T-cell (primary cell): ENCODE results near the gene KIRREL1. TPM values are rescaled to one million over a fixed set of nuclear protein-coding genes. Genes with fewer than 3 reads are reported as not detected.

Experiments
- ATAC-seq, 4 experiments: fragments of 200-7000 bp in 3 of 4; fragments of 150-1000 bp in 1 of 4; cut with Tn5 transposase; replicated peaks in 1 of 4; 1 replicate in 3 of 4; 2 replicates in 1 of 4; pipeline ENCODE4 v1.10.0; 2021; ENCODE audit warnings: moderate library complexity in 3 of 4, mild to moderate bottlenecking in 2 of 4, moderate number of reproducible peaks in 1 of 4
- CTCF ChIA-PET, 2 donors: fragments of 300-600 bp; sonication (Branson Sonifier 250); formaldehyde crosslinking; loops; one replicate each; lab custom pipeline; 2022; ENCODE audit warnings: antibody characterized with exemption in 2 of 2; lab: Charles Lee
- POLR2A ChIA-PET, 2 donors: fragments of 300-600 bp; sonication (Branson Sonifier 250); formaldehyde crosslinking; loops; one replicate each; lab custom pipeline; 2022; ENCODE audit warnings: antibody characterized with exemption in 2 of 2; lab: Charles Lee
- DNase-seq, 35 experiments: peaks; one replicate each; pipeline versions ENCODE4 v3.0.0 to v3.0.0-alpha.2; 2013 to 2023
- H3K27ac ChIP-seq: one replicate; pipeline ENCODE4 v1.5.1; 2013; ENCODE audit warnings: low read length
- H3K27me3 ChIP-seq, 2 experiments: replicated peaks in 1 of 2; 1 replicate in 1 of 2; 2 replicates in 1 of 2; pipeline versions ENCODE4 v1.6.1 to v1.7.0; 2013; ENCODE audit warnings: low read length in 1 of 2, mixed read lengths in 1 of 2; ENCODE audit not compliant: control insufficient read depth in 2 of 2, insufficient read depth in 2 of 2; ENCODE audit errors: extremely low read depth in 1 of 2
- H3K36me3 ChIP-seq, 2 donors: 1 replicate in 1 of 2; 2 replicates in 1 of 2; pipeline versions ENCODE4 v1.6.1 to v1.7.0; 2013; ENCODE audit warnings: low read length in 1 of 2; ENCODE audit not compliant: control insufficient read depth in 2 of 2, insufficient read depth in 1 of 2; ENCODE audit errors: extremely low read depth in 1 of 2
- H3K4me1 ChIP-seq, 2 experiments: 1 replicate in 1 of 2; 2 replicates in 1 of 2; pipeline versions ENCODE4 v1.6.1 to v1.7.0; 2013; ENCODE audit warnings: low read length in 2 of 2, mixed read lengths in 1 of 2; ENCODE audit not compliant: insufficient read depth in 2 of 2, control insufficient read depth in 1 of 2; ENCODE audit errors: extremely low read depth in 1 of 2
- H3K4me3 ChIP-seq, 2 donors: 1 replicate in 1 of 2; 2 replicates in 1 of 2; pipeline versions ENCODE4 v1.5.1 to v1.7.0; 2013; ENCODE audit warnings: mild to moderate bottlenecking in 2 of 2, low read length in 1 of 2, moderate library complexity in 1 of 2; ENCODE audit not compliant: control insufficient read depth in 1 of 2; ENCODE audit errors: extremely low read depth in 1 of 2
- H3K9me3 ChIP-seq: 2 replicates; pipeline ENCODE4 v1.7.0; 2013
- H3K27ac Mint-ChIP-seq, 2 donors: one replicate each; pipeline ENCODE4 v1.8.0; 2020 to 2021; ENCODE audit warnings: mild to moderate bottlenecking in 2 of 2, mixed read lengths in 2 of 2
- H3K27me3 Mint-ChIP-seq, 2 donors: one replicate each; pipeline ENCODE4 v1.8.0; 2021 to 2022; ENCODE audit warnings: mixed read lengths in 2 of 2
- H3K36me3 Mint-ChIP-seq: one replicate; pipeline ENCODE4 v1.8.0; 2021; ENCODE audit warnings: mixed read lengths
- H3K4me1 Mint-ChIP-seq, 3 donors: one replicate each; pipeline ENCODE4 v1.8.0; 2020 to 2022; ENCODE audit warnings: mixed read lengths in 3 of 3, mild to moderate bottlenecking in 1 of 3
- H3K4me3 Mint-ChIP-seq, 3 donors: one replicate each; pipeline ENCODE4 v1.8.0; 2020 to 2022; ENCODE audit warnings: mild to moderate bottlenecking in 3 of 3, mixed read lengths in 3 of 3, moderate library complexity in 3 of 3
- H3K9me3 Mint-ChIP-seq, 3 donors: one replicate each; pipeline ENCODE4 v1.8.0; 2020 to 2022; ENCODE audit warnings: mixed read lengths in 3 of 3
- WGBS: methylation state at CpG from one replicate; pipeline ENCODE4 v1.1.5; 2013; ENCODE audit warnings: missing lambda C conversion rate; ENCODE audit not compliant: insufficient coverage; 5-methylcytosine and 5-hydroxymethylcytosine counted together
- total RNA-seq, 35 experiments: library from RNA in 6 of 35; stranded (reverse) in 6 of 35; fragments of 120-200 nt in 1 of 35; gene quantifications; one replicate each; pipeline versions ENCODE4 v1.2.1 to v1.2.4 and lab custom pipeline; 2013 to 2026

Gene KIRREL1
- total RNA-seq, 5 donors from 2014 or later (not counting 1 experiment from before 2014, with no cell fraction given) = 0.16 to 0.20 (median 0.19) TPM; not detected in 2

- Mint-ChIP-seq H3K4me3 (peak overlapping the region; percentile 76 to 90 (median 80)), H3K9me3 (no peaks in the 10 kb centered on the region), H3K36me3 (no peaks in the 10 kb centered on the region), H3K4me1 (peaks cover 21 to 24% (median 22%) of the 10 kb centered on the region in 3 donors), H3K27ac (peak overlapping the region in 1 of 2 donors; percentile 50), H3K27me3 (peaks cover 48 to 60% of the 10 kb centered on the region in 2 donors)
- DNase-seq = no peak
- ChIA-PET POLR2A (no interaction called here), CTCF (interaction anchor here (0.6 to 1.0 kb wide), 3 partner anchors 11 to 20 kb away, joined by 3 to 4 read pairs (median 3); no protein-coding TSS in a partner anchor)
- no peak for ATAC-seq
- Histone ChIP-seq H3K4me1 (peaks cover 0 to 13% of the 10 kb centered on the region in 2 experiments), H3K9me3 (no peaks in the 10 kb centered on the region), H3K36me3 (no peaks in the 10 kb centered on the region), H3K27ac (no peak overlapping the region), H3K27me3 (peaks cover 5 to 46% of the 10 kb centered on the region in 2 experiments), H3K4me3 (peak overlapping the region in 1 of 2 donors; percentile 85)
- 35% methylated on average over 5 of the region's 8 CpGs for WGBS
These were observed 120.3 kb downstream of the KIRREL1 start for GRCh38 chr1:158113759-158114127.

GRCh38 chr1:158115126-158115525, 121.7 kb downstream of the KIRREL1 start:
- no peak overlapping the region for H3K4me3 ChIP-seq
- Mint-ChIP-seq H3K4me3 (no peak overlapping the region), H3K27me3 (peaks cover 53 to 66% of the 10 kb centered on the region in 2 donors), H3K4me1 (peaks cover 21 to 24% (median 22%) of the 10 kb centered on the region in 3 donors), H3K27ac (no peak overlapping the region), H3K9me3 (no peaks in the 10 kb centered on the region), H3K36me3 (no peaks in the 10 kb centered on the region)
- ATAC-seq (no peak), DNase-seq (no peak)
- WGBS = 73% methylated on average over 1 of the region's 4 CpGs
- CTCF ChIA-PET = interaction anchor here (0.5 to 1.1 kb wide), 3 partner anchors 9 to 149 kb away, joined by 3 to 4 read pairs (median 3); no protein-coding TSS in a partner anchor
- H3K36me3 ChIP-seq = no peaks in the 10 kb centered on the region
- POLR2A ChIA-PET = no interaction called here
- H3K27ac ChIP-seq = no peak overlapping the region
- peaks cover 5 to 55% of the 10 kb centered on the region in 2 experiments for H3K27me3 ChIP-seq
- H3K4me1 ChIP-seq = peaks cover 0 to 13% of the 10 kb centered on the region in 2 experiments
- H3K9me3 ChIP-seq = no peaks in the 10 kb centered on the region

- H3K4me3 ChIP-seq = no peak overlapping the region
- POLR2A ChIA-PET = no interaction called here
- H3K4me1 ChIP-seq = peaks cover 0 to 13% of the 10 kb centered on the region in 2 experiments
- Mint-ChIP-seq H3K36me3 (no peaks in the 10 kb centered on the region), H3K27ac (no peak overlapping the region), H3K9me3 (no peaks in the 10 kb centered on the region), H3K4me1 (peaks cover 21 to 24% (median 22%) of the 10 kb centered on the region in 3 donors), H3K4me3 (no peak overlapping the region), H3K27me3 (peaks cover 53 to 78% of the 10 kb centered on the region in 2 donors)
- CTCF ChIA-PET = interaction anchor here (0.6 to 1.6 kb wide), 6 partner anchors 9 to 87 kb away, joined by 3 to 12 read pairs (median 4); no protein-coding TSS in a partner anchor
- H3K27ac ChIP-seq = no peak overlapping the region
- H3K9me3 ChIP-seq = no peaks in the 10 kb centered on the region
- ATAC-seq = no peak
- DNase-seq = no peak
- H3K36me3 ChIP-seq = no peaks in the 10 kb centered on the region
- 87% methylated on average over 4 of the region's 10 CpGs for WGBS
- H3K27me3 ChIP-seq = peaks cover 5 to 58% of the 10 kb centered on the region in 2 experiments
These were observed 123.1 kb downstream of the KIRREL1 start for GRCh38 chr1:158116311-158117167.

- Mint-ChIP-seq H3K9me3 (no peaks in the 10 kb centered on the region), H3K27me3 (peaks cover 50 to 72% of the 10 kb centered on the region in 2 donors), H3K4me3 (peak overlapping the region; percentile 53 to 68 (median 57)), H3K27ac (no peak overlapping the region), H3K4me1 (peaks cover 17 to 20% (median 18%) of the 10 kb centered on the region in 3 donors), H3K36me3 (no peaks in the 10 kb centered on the region)
- Histone ChIP-seq H3K4me3 (peak overlapping the region in 1 of 2 donors; percentile 42), H3K9me3 (no peaks in the 10 kb centered on the region), H3K27me3 (peaks cover 0 to 57% of the 10 kb centered on the region in 2 experiments), H3K27ac (no peak overlapping the region), H3K36me3 (no peaks in the 10 kb centered on the region), H3K4me1 (peaks cover 0 to 13% of the 10 kb centered on the region in 2 experiments)
- ChIA-PET CTCF (interaction anchor here (0.6 to 1.2 kb wide), 6 partner anchors 10 to 147 kb away, joined by 3 to 8 read pairs (median 5); a partner anchor contains a TSS), POLR2A (no interaction called here)
- ATAC-seq = peak; percentile 69 to 79 (median 73)
- 5% methylated on average over 7 of the region's 22 CpGs for whole genome bisulfite sequencing
- DNase-seq = peak in 31 of 35 experiments; percentile 4 to 65 (median 34)
These were observed 124.6 kb downstream of the KIRREL1 start for GRCh38 chr1:158117854-158118704.

- POLR2A ChIA-PET = no interaction called here
- peaks cover 14 to 17% (median 14%) of the 10 kb centered on the region in 3 donors for H3K4me1 Mint-ChIP-seq
- H3K27me3 Mint-ChIP-seq = peaks cover 47 to 74% of the 10 kb centered on the region in 2 donors
These were observed 125.4 kb downstream of the KIRREL1 start for GRCh38 chr1:158118713-158119402.

More at GRCh38 chr1:158118713-158119402, 125.4 kb downstream of the KIRREL1 start:
- CTCF ChIA-PET = interaction anchor here (0.6 to 1.0 kb wide), 3 partner anchors 44 to 148 kb away, joined by 3 to 8 read pairs (median 6); no protein-coding TSS in a partner anchor
- Histone ChIP-seq H3K4me1 (peaks cover 0 to 10% of the 10 kb centered on the region in 2 experiments), H3K9me3 (no peaks in the 10 kb centered on the region), H3K36me3 (no peaks in the 10 kb centered on the region), H3K27ac (no peak overlapping the region), H3K27me3 (peaks cover 0 to 56% of the 10 kb centered on the region in 2 experiments), H3K4me3 (peak overlapping the region in 1 of 2 donors; percentile 42)
- H3K36me3 Mint-ChIP-seq = no peaks in the 10 kb centered on the region
- H3K4me3 Mint-ChIP-seq = no peak overlapping the region
- no peak for ATAC-seq
- no peak overlapping the region for H3K27ac Mint-ChIP-seq
- no peaks in the 10 kb centered on the region for H3K9me3 Mint-ChIP-seq
- 83% methylated on average over 5 of the region's 8 CpGs for WGBS
- DNase-seq = no peak
